Anterior cingulate cortex (tissue), 58 donors: ENCODE results near the gene DCUN1D1.

ENCODE experiments used
- DNase-seq, 58 donors: peaks; one replicate each; lab custom pipeline; 2025; lab: John Stamatoyannopoulos, UW

The DCUN1D1 gene

DNA sequence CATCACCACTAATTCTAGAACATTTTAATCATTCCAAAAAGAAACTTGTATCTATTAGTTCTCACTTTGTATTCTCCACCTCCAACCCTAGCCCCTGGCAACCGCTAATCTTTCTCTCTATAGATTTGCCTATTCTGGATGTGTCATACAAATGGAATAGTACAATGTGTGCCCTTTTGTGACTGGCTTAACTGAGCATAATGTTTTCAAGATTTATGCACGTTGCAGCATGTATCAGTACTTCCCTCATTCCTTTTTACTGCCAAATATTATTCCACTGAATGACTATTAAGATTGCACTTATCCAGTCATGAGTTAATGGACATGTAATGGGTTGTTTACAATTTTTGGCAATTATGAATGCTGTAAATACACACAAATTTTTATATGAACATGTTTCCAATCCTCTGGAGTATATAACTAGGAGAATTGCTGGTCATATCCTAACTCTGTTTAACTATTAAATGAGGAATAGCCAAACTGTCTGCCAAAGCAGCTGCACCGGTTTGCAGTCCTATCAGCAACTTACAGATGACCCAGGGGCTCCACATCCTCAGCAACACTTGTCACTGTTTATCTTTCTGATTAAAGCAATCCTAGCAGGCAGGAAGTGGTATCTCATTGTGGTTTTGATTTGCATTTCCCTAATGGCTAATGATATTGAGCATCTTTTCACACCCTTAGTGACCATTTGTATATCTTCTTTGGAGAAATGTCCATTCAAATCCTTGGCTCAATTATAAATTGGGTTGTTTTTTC, 42.9 kb downstream of the DCUN1D1 start:
- no peak for DNase-seq

- no peak for DNase-seq
Observed at GRCh38 chr3:182936918-182937285, 43.4 kb downstream of the DCUN1D1 start.

DNA sequence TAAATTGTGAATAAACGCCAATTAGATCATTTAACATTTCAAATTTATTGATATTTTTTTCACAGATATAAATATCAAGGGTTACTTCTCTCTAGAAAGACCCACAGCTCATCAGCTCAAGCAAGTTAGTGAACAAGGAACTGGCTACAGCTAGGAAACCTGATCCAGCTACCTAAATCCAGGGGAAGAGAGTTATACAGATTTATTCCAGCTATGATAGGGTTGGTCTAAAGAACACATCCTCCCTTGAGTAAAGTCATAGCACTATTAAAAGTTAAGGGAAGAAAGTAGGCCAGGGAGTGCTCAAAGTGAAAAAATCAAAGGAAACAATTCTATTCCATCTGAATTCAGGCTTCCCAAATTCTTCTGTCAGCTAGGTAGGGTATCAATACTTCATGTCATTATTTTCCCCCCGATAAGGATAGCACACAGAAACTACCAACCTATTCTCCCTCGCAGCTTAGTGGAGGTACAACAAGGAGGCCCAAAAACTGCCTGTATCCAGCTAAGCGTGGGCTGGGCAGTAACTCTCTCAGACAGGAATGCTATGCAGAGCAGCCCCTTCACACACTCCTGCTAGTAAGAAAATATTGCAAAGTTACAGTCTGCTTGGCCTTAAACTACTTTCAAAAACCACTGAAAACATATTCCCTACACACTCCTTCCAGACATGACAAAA, 44.0 kb downstream of the DCUN1D1 start:
- no peak for DNase-seq

GRCh38 chr3:182935803-182936202, 44.5 kb downstream of the DCUN1D1 start:
- DNase-seq, result no peak

GRCh38 chr3:182925944-182926337, 54.4 kb downstream of the DCUN1D1 start:
- DNase-seq, result no peak

- DNase-seq, result peak in 1 of 58 donors; percentile 9
Observed at GRCh38 chr3:182925330-182925943, 54.9 kb downstream of the DCUN1D1 start.

DNA sequence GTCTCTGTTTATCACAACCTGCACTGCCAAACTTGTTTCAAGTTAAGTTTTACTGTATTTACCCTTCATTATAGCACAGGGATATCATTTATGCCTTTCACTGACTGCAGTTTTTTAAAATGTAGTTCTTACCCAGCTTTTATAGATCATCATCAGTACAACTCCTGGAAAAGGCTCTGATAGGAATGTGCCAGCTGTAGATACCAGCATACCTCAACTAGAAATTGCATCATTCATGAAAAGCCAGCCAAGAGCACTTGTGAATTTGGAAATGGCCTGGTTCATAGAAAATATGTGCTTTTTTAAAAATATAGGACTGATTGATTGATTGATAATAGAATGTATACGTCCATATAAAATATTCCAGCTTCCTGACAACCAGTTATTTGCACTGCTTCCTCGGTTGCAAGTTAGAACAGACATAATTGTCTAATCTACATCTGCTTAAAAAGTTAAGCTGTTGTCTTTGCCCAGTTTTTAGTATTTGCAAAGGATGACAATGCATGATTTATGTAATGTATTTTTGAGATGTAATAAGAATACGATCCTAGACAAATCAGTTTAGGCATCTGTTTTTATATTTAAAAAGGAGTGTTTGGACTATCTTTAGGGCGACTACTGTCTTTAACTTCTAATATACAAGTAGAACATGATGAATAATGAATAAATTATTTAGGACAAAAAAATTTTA, 58.5 kb downstream of the DCUN1D1 start:
- no peak for DNase-seq

DNA sequence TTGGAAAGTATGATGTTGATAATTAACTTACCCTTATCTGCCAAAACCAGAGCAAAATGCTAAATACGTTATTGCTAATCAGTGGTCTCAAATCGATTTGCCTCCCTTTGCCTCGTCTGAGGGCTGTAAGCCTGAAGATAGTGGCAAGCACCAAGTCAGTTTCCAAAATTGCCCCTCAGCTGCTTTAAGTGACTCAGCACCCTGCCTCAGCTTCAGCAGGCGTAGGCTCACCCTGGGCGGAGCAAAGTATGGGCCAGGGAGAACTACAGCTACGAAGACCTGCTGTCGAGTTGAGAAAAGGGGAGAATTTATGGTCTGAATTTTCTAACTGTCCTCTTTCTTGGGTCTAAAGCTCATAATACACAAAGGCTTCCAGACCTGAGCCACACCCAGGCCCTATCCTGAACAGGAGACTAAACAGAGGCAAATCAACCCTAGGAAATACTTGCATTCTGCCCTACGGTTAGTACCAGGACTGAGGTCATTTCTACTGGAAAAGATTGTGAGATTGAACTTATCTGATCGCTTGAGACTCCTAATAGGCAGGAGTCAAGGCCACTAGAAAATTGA, 59.7 kb downstream of the DCUN1D1 start:
- no peak for DNase-seq

DNA sequence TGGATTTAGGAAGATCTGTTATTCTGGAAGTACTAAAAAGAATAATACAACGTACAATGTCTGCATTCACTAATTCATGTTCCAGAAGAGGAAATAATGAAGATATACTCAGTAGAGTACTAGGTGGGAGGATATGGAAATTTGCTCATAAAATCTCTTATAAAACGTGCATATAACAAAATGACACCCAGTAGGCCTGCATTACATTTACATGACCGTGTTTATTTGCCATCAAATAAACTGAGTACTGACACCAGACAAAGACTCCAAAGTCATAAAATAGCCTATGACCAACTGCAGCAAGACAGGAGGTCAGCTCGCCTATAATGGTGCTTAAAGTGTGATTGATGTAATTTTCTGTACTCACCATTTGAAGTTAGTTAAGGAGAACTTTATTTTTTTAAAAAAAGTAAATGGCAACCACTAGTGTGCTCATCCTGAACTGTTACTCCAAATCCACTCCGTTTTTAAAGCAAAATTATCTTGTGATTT, 60.4 kb downstream of the DCUN1D1 start:
- no peak for DNase-seq

DNA sequence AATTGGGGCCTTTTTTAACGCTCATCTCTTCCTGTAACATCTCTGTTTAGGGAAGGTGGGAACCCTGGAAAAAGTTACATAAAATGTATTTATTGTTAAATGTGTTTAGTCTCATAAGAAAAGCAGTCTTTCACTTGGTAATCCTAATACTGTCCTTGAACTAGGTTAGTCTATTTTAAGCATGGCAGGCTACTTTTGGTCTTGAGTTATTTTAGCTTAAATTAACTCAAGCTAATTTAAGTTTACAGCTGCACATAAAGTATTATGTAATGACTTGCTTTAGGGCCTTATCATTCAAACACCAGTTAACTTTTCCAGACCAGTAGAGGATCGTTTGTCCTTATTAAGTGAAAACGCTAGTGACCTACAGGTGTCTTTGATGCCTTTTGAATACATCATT, 63.2 kb downstream of the DCUN1D1 start:
- DNase-seq, result no peak

GRCh38 chr3:182914341-182914740, 66.0 kb downstream of the DCUN1D1 start:
- DNase-seq, result no peak

DNA sequence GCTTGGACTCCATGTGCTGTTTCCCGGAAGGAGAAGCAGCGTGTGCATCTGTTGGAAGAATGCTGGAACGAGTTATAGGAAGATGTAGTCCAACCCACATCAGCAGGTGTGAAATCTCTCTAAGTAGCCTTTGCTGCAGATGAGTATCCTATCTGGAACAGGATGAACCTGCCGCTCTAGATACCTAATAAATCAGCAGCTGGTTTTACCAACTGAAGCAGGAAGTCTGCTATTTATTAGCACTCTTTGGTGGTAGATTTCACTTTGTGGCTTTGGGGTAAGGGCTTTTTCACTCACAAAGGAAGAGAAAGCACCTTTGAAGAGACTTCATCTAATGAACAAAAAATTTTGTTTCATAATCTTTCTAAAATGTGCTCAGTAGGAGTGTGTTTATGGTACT, 66.4 kb downstream of the DCUN1D1 start:
- DNase-seq, result no peak

- DNase-seq, result peak in 9 of 58 donors; percentile 8 to 76 (median 32)
Observed at GRCh38 chr3:182912474-182912873, 67.9 kb downstream of the DCUN1D1 start.

DNA sequence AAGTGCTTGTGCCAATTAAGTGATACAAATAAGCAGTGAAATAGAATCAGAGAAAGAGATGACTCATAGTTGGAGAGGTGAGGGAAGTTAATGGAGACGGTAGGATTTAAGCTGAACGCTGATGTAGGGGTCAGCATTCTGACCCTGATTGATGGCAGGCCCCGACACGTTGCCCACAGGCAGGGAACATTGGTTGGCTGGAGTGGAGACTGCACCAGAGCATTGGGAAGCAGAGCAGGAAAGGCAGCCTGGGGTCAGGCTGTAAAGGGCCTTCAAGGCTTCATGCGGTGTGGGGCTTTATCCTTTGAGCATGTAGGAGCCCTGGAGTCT, 68.6 kb downstream of the DCUN1D1 start:
- DNase-seq, result no peak

DNA sequence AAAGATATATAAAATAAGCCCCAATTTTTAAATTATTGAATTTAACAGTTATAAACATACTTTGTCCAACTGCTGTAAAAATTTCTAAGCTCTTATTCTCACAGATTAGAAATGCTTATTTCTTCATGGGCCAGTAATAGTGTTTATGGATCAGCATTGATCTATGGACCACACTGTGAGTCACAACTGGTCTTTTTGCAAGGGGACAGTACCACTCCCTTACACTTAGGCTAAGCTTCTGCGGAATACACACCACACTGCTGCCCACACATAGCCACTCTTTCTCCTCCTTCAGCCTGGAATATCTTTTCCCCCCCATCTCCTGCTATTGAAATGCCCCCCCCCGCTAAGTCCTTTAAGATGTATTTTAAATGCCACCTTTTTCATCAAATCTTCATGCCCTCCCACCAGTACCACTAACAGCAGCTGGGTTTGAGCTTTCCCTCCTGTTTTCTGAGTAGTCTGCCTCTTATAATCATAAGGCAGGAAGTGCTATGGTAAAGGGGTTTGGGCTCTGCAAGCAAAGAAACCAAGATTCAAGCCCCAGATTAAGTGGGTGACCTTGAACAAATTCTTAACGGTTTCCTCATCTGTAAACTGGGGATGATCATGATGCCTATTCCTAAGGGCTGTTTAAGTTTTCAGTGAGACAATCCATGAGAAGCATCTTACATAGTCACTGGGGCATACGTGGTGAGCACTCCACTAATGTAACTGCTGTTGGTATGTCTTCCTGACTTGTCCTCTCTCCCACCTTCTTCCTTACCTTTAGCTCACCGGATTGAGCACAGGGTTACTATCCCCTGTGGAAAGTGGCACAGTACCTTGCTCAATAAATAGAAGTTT, 69.2 kb downstream of the DCUN1D1 start:
- DNase-seq, result no peak

GRCh38 chr3:182909318-182910040, 70.9 kb downstream of the DCUN1D1 start:
- DNase-seq, result peak in 7 of 58 donors; percentile 6 to 22 (median 8)

DNA sequence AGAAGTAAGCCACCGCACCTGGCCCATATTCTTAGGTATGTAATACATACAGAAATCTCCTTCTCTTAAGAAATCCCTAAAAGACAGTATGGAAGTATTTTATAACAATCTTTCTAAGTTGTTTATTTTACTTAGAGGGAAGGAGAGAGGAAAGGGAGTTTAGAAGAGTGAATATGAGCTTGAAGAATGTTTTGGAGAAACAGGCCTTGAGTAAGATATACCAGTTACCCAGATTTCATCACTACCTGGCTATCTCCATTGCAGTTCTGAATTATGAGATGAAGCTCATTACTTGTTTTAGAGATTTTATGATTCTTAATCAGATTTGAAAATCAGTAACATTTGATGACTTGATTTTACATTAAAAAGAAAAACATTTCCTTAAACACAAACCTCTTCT, 71.9 kb downstream of the DCUN1D1 start:
- no peak for DNase-seq

GRCh38 chr3:182906036-182906435, 74.3 kb downstream of the DCUN1D1 start:
- DNase-seq, result no peak

DNA sequence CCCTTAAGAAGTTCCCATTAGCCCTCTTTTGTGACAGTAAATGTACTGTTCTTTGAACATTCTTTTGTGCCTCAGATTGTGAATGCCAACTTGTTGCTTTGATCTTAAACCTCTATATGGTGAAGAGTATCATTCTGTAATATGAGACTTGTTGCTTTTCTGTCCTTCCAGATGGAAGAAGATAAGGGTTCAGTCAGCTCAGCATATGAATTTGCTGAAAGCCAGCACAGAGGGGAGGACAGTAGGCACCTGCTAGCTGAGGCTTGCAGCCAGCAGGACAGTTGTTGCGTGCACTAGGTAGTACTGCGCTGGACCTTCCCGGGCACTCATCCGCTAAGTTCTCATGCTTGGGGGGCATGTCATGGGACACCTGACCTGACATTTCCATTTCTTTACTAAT, 74.7 kb downstream of the DCUN1D1 start:
- no peak for DNase-seq
